K562 (cell line): ENCODE results near the gene DENND4C. TPM values are rescaled to one million over a fixed set of nuclear protein-coding genes. Genes with fewer than 3 reads are reported as not detected.

Source experiments
- ARID4B ChIP-seq: sonication (generic); formaldehyde crosslinking; IDR thresholded peaks from 2 replicates; pipeline ENCODE4 v1.8.0; 2022; ENCODE audit warnings: mild to moderate bottlenecking, missing genetic modification reagents
- BCLAF1 ChIP-seq, 2 experiments: fragments of 450-650 bp in 1 of 2; IDR thresholded peaks; 2 replicates each; pipeline ENCODE4 v1.6.1; 2011 to 2017; ENCODE audit warnings: low read depth in 2 of 2, antibody characterized with exemption in 1 of 2, borderline replicate concordance in 1 of 2, low read length in 1 of 2, mild to moderate bottlenecking in 1 of 2, mixed read lengths in 1 of 2; ENCODE audit not compliant: control insufficient read depth in 1 of 2
- BDP1 ChIP-seq: IDR thresholded peaks from 3 replicates; pipeline ENCODE4 v1.6.1; 2011; ENCODE audit not compliant: insufficient read length, insufficient read depth
- CC2D1A ChIP-seq: fragments of 450-650 bp; IDR thresholded peaks from 2 replicates; pipeline ENCODE4 v1.6.1; 2017; ENCODE audit warnings: mild to moderate bottlenecking
- E2F8 ChIP-seq: fragments of 450-650 bp; IDR thresholded peaks from 2 replicates; pipeline ENCODE4 v1.7.1; 2018; ENCODE audit warnings: mild to moderate bottlenecking, low read depth; ENCODE audit not compliant: partially characterized antibody
- KAT7 ChIP-seq: sonication (generic); formaldehyde crosslinking; IDR thresholded peaks from 2 replicates; pipeline ENCODE4 v1.8.0; 2022; ENCODE audit warnings: missing genetic modification reagents, mild to moderate bottlenecking, borderline replicate concordance
- KLF6 ChIP-seq: fragments of 250-450 bp; sonication (Bioruptor Pico); IDR thresholded peaks from 2 replicates; pipeline ENCODE4 v1.4.0; 2020; ENCODE audit warnings: mild to moderate bottlenecking, moderate library complexity, borderline replicate concordance
- MAFK ChIP-seq: IDR thresholded peaks from 2 replicates; pipeline ENCODE4 v1.6.1; 2011; ENCODE audit warnings: low read length, improper control_type of control experiment
- SRSF7 ChIP-seq: fragments of 200-400 bp; formaldehyde crosslinking; optimal IDR thresholded peaks from 2 replicates; pipeline ENCODE3; 2017; ENCODE audit warnings: mild to moderate bottlenecking, low read depth, low read length
- SRSF9 ChIP-seq: fragments of 200-400 bp; formaldehyde crosslinking; IDR thresholded peaks from 2 replicates; pipeline ENCODE4 v1.6.1; 2017; ENCODE audit warnings: low read depth, low read length, borderline replicate concordance
- TCF3 ChIP-seq: sonication (generic); formaldehyde crosslinking; IDR thresholded peaks from 2 replicates; pipeline ENCODE4 v1.4.0; 2020; ENCODE audit warnings: mild to moderate bottlenecking, missing genetic modification reagents
- XRCC4 ChIP-seq: IDR thresholded peaks from one replicate; pipeline ENCODE4 v1.6.1; 2011; ENCODE audit not compliant: insufficient read depth, insufficient read length; ENCODE audit errors: extremely low read depth
- YBX1 ChIP-seq: fragments of 450-650 bp; IDR thresholded peaks from 2 replicates; pipeline ENCODE4 v1.7.1; 2016; ENCODE audit warnings: mild to moderate bottlenecking
- ZFX ChIP-seq: sonication (generic); formaldehyde crosslinking; IDR thresholded peaks from 2 replicates; pipeline ENCODE4 v1.8.0; 2022; ENCODE audit warnings: mild to moderate bottlenecking, missing genetic modification reagents, moderate library complexity
- ZKSCAN3 ChIP-seq: fragments of 250-450 bp; sonication (Bioruptor Pico); IDR thresholded peaks from 2 replicates; pipeline ENCODE4 v1.4.0; 2020
- ZNF551 ChIP-seq: fragments of 250-450 bp; sonication (Bioruptor Pico); IDR thresholded peaks from 2 replicates; pipeline ENCODE4 v1.5.0; 2021; ENCODE audit warnings: mild to moderate bottlenecking, moderate library complexity
- polyA plus RNA-seq, 8 experiments: library from polyadenylated mRNA; depleted of rRNA in 4 of 8; stranded (reverse) in 5 of 8; unstranded in 3 of 8; fragments of >200 nt; fragmentation: Nextera tagmentation in 2 of 8; fragmentation: Illumina TruSeq in 1 of 8; extraction: Ambion mirVana in 2 of 8; extraction: Trizol in 1 of 8; gene quantifications; 2 replicates each; pipeline versions ENCODE4 v1.2.1 to v1.2.3, GENCODE V29; 2011 to 2014; ENCODE audit warnings: inconsistent platforms in 1 of 8, missing spikeins in 1 of 8
- total RNA-seq, 7 experiments: library from RNA; depleted of rRNA in 6 of 7; stranded (reverse); fragments of >200 nt in 6 of 7; fragmentation: Illumina TruSeq in 2 of 7; extraction: Trizol in 2 of 7; gene quantifications; 2 replicates each; pipeline versions ENCODE4 v1.2.1 to v1.2.3, GENCODE V29; 2011 to 2021; ENCODE audit warnings: low replicate concordance in 1 of 7

Gene DENND4C
- total and polyA plus RNA-seq, 9 of the 15 experiments (the other 6 are each of a cell fraction or from before 2014, with no cell fraction given) = 4.8 to 31.8 (median 13.9) TPM

- TF ChIP-seq BCLAF1 (IDR thresholded peaks at IDR 0.05; ENCODE audit: borderline replicate concordance in 1 of 2, control insufficient read depth in 1 of 2, low read depth in 2 of 2, low read length in 1 of 2) = no peak
- no peak for TF ChIP-seq KLF6 (CRISPR knock-in tag)
- TF ChIP-seq SRSF7 = no peak
- no peak for TF ChIP-seq YBX1
- no peak for TF ChIP-seq CC2D1A
- no peak for TF ChIP-seq ZFX (CRISPR knock-in tag)
- TF ChIP-seq ZKSCAN3 = no peak
- peak; percentile 78; the same call in 1 of the 2 replicates for TF ChIP-seq ARID4B
- no peak for TF ChIP-seq E2F8
- no peak for TF ChIP-seq BDP1
- no peak for TF ChIP-seq XRCC4
- no peak for TF ChIP-seq ZNF551
- no peak for TF ChIP-seq KAT7 (CRISPR knock-in tag)
- TF ChIP-seq MAFK = no peak
- TF ChIP-seq TCF3 (CRISPR knock-in tag) = no peak
- TF ChIP-seq SRSF9 = no peak
Observed at GRCh38 chr9:19408693-19409400, 178.4 kb downstream of the DENND4C start, which contains the start of gene ACER2 (continued).
